ENCODE measurements around the gene NKAPL. TPM values are rescaled to one million over a fixed set of nuclear protein-coding genes. Genes with fewer than 3 reads are reported as not detected.

Gene NKAPL
- total RNA-seq, result 0.89 and 1.9 TPM in 2 replicates

DNA sequence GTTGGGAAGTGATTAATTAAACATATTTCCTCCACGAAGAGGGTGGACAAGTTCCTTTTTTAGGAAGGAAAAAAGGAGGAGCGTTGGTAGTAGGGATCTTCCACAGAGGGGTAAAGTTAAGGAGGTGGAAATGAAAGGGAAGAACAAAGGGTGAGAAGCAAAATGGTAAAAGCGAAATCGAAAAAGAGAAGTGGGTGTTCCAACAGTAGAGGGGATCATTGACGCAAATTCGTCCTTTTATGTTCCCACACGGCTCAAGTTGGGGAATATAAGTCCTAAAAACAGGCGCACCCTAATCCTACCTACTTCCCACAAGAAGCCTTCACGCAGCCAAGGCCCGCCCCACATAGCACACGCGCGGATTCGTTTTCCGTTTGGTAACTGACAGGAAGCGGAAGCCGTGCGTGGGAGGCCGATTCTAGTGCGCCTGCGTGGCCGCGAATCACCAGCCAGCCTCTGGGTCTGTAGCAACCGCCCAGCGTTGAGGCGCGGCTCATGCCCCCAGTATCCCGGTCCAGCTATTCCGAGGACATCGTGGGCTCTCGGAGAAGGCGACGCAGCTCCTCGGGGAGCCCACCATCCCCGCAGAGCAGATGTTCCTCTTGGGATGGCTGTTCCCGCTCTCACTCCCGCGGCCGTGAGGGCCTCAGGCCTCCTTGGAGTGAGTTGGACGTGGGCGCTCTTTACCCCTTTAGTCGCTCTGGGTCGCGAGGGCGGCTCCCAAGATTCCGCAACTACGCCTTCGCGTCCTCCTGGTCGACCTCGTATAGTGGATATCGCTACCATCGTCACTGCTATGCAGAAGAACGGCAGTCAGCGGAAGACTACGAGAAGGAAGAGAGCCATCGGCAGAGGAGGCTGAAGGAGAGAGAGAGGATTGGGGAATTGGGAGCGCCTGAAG lies at the start of gene NKAPL:
TSS of gene NKAPL (plus strand) at position 421 of the 901 bp plus-strand sequence. CDS start at position 496, 75 bp downstream.

DNA sequence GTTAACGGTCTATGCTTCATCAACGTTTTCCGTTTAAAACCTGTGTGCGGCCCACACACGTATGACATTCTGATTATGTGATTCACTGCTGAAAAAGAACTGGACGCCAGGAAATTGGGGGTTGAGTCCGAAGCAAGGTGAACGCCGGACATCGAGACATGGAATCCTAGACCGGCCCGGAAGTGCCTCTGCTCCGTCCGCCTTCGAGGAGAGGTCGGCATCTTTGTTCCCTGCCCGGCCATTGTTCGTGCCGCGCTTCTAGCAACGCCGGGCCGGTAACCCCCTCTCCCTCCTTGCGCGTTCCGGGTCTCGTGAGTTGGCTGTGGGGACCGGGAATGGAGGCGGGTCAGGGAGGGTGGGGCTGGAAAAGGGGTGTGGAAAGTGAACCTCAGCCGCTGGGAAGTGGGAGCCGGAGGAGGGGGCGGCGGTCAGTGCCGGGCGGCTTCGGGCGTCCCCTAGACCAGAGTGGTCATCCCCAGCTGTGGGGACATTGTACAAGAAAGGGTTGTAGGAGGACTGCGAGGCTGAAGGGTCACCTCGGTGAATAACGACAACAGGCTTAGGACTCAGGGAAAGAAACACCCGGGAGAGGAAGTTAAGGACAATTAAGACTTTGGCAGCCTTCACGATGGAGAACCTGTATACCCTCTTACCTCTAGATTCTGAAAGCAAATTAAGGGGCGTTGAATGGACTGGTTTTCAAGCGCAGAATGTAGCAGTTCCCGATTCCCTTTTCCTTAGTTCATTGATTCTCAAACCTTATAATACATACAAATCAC lies 33.9 kb upstream of the NKAPL start, which contains the start of gene ZSCAN9:
TSS of gene ZSCAN9 (plus strand) at position 220 of the 779 bp plus-strand sequence. CDS start 1,810 bp downstream, outside the sequence.

DNA sequence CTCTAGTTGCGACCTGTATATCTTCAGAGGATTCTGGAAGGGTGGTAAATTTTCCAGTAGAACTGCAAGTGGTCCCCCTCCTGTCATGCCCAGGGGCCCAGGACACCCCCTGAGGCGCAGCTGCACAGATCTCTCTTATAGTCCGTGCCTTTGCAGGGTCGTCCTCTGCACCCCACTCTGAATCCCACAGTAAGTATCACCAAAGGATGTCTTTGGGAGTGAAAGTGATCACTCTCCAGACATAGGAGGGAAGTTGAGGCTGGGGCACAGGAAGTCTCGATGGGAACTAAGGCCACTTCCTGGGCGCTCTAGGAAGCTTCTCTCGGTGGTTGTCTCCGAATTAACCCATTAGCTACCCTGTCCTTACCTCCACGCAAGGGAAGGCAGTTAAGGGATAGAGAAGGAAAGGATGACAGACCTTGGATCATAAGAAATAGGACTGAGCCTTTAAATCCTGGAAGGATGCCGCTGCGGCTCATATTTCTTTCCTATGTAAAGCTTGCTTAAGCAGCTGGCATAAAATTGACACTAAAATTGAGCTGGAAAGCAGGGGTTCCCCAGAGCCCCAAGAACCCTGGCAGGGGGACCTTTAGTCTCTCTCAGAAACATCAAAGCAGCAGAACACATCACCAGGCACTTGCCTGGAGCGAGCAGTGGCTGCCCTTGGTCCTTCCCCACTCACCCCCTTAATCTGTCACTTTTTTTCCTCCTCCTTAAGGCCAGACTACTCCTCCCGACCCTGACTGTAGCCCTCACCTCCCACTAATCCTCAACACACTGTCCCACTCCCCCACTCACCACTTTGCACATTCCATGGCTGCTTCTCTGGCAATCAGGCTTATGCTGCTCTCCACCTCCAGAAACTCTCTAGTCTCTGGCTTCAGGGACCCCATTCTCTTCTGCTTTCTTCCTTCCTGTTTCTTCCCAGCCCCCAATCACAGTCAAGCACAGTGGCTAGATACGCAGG lies 6.8 kb upstream of the NKAPL start, which contains the start of gene ZKSCAN4:
TSS of gene ZKSCAN4 (minus strand) at position 261 of the 967 bp plus-strand sequence. CDS start 289 bp downstream, outside the sequence.

DNA sequence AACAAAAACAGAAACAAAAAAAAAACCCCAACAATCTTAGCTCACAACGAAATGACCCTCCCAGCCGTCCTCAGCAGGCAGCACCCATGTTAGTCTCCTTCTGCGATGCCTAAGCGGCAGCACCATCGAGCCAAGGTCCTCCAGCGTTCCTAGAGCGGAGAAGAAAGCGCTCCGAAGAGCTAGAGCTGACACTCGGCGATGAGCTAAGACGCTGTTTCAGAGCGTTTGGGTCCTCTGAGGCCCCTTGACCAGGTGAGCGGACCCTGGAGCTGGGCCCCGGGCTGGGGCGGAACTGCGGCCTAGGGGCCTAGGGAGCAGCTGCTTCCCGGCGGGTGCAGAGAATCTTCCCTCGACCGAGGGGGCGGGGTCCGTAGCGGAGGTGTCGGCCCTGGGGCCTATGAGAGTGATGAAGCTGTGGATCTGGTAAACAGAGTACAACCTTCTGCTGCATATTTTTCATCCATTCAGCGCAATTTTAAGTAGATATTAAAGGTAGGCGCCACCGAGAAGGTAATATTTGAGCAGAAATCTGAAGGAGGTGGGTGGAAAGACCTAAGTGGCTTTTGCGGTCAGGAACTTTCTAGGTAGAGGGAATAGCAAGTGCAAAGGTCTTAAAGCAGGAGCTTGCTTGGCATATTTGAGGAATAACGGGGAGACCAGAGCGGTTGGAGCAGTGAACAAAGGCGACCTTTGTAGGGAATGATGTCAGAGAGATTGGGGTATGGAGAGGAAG lies 8.0 kb downstream of the NKAPL start, which contains the start of gene ZSCAN26:
TSS of gene ZSCAN26 (plus strand) at position 182 of the 733 bp plus-strand sequence. CDS start 4,777 bp downstream, outside the sequence.

DNA sequence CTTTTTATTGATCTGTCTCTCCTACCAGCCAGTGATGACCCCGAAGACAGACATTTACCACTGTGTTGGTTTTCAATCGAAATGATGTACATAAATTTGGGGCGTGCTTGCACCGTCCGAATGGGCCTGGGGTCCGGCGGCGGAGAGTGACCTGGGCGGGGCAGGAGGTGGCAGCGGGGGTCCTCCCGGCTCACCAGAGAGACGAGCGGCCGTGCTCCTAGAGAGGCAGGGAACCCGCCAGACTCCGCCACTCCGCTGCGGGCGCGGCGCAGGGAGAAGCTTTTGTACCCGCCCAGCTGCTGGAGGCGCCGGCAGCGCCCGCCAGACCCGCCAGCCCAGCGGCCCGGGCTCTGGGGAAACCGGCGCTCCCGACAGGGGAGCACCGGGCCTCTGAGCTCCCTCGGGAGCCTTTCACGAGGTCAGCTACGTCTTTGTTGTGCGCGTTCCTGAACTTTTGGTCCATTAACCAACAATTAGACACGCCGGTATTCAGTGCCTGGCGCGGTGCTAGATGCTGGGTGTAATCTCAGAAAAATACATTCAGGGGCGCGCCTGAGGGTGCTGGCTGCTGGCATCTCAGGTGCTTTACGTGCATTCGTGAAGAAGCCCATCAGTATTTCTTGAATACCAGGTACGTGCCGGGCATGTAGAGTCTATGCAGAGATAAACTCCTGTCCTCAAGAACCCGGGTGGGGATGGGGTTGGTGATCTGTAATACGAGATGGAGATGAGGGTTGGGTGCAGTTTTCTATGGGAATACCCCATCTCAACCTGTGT lies 22.4 kb downstream of the NKAPL start, which contains the start of gene PGBD1:
TSS of gene PGBD1 (plus strand) at position 285 of the 777 bp plus-strand sequence. CDS start 2,242 bp downstream, outside the sequence.

Other genes starting within 250 kb of the NKAPL start
- 0.18 and 0.30 TPM in 2 replicates for gene ZNF165, start 178.7 kb upstream of the NKAPL start, total RNA-seq
- 1.4 and 2.4 TPM in 2 replicates for gene ZSCAN16, start 134.7 kb upstream of the NKAPL start, total RNA-seq
- 20.2 and 22.2 TPM in 2 replicates for gene ZKSCAN8, start 117.4 kb upstream of the NKAPL start, total RNA-seq
- 12.2 and 14.3 TPM in 2 replicates for gene ZSCAN9, start 34.0 kb upstream of the NKAPL start, total RNA-seq
- 3.8 and 6.2 TPM in 2 replicates for gene ZKSCAN4, start 7.0 kb upstream of the NKAPL start, total RNA-seq
- 16.3 and 18.5 TPM in 2 replicates for gene ZSCAN26, start 7.8 kb downstream of the NKAPL start, total RNA-seq
- 5.6 and 6.5 TPM in 2 replicates for gene PGBD1, start 22.3 kb downstream of the NKAPL start, total RNA-seq
- 1.8 and 2.0 TPM in 2 replicates for gene ZSCAN31, start 76.9 kb downstream of the NKAPL start, total RNA-seq
- 6.2 and 6.7 TPM in 2 replicates for gene ZKSCAN3, start 90.7 kb downstream of the NKAPL start, total RNA-seq
- 6.7 and 7.7 TPM in 2 replicates for gene ZSCAN12, start 140.4 kb downstream of the NKAPL start, total RNA-seq
- 3.3 and 7.4 TPM in 2 replicates for gene ZSCAN23, start 184.2 kb downstream of the NKAPL start, total RNA-seq